IPS-15b (cell line): ENCODE measurements around the gene FBXW5.

ENCODE experiments used
- H3K27me3 ChIP-seq: one replicate; pipeline ENCODE4 v1.6.1; 2013; ENCODE audit warnings: low read length; ENCODE audit not compliant: control insufficient read depth, insufficient read depth
- H3K36me3 ChIP-seq: one replicate; pipeline ENCODE4 v1.6.1; 2013; ENCODE audit warnings: low read length; ENCODE audit not compliant: control insufficient read depth, insufficient read depth
- H3K4me1 ChIP-seq: one replicate; pipeline ENCODE4 v1.6.1; 2013; ENCODE audit warnings: mild to moderate bottlenecking, low read length; ENCODE audit not compliant: control insufficient read depth, insufficient read depth
- H3K4me3 ChIP-seq: one replicate; pipeline ENCODE4 v1.5.1; 2013; ENCODE audit warnings: low read depth, low read length
- H3K9ac ChIP-seq: one replicate; pipeline ENCODE4 v1.6.1; 2013; ENCODE audit warnings: low read depth, mild to moderate bottlenecking, low read length
- H3K9me3 ChIP-seq: one replicate; pipeline ENCODE4 v1.6.1; 2013; ENCODE audit warnings: mild to moderate bottlenecking, low read length; ENCODE audit not compliant: control insufficient read depth, insufficient read depth

The FBXW5 gene

DNA sequence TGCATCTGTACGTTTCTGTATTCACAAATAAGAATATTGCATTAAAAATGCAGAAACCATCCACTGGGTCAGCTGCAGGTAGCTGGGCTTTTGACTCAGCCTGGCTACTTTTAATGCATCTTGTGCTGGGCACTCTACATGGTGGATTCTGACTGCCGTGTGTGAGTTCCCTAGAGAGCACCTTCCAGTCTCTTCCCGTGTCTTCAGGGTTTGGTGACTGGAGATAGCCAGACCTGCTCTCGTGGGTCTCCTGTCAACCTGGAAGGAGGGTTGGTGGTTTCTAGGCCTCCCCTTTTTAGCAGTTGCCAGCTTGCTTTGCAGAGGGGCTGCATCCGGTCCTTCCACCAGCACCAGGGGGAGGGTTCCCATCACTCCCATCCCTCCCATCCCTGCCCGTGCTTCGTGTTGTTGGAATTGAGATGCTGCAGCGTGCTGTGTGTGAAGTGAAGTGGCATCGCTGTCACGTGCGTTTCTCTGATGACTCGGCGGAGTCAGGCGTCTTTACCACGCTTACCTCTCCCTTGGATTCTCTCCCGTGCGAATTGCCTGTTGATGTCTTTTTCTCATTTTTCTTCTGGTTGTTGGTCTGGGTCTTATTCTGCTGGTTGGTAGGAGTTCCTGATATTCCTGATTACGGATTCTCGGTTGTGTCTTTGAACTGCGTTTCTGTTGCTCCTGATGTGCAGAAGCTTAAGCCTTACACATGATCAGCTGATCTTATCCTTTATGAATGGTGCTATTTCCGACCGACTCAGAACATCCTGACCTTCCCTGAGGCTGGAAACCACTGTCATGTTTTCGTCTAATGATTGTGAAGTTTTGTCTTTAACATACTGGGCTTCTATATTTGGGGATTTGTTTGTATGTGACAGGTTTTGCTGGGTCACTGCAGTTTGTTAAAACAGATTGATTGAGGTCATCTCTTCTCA lies 16.9 kb downstream of the FBXW5 start:
- Histone ChIP-seq H3K4me1 (no peaks in the 10 kb centered on the region), H3K9me3 (no peaks in the 10 kb centered on the region), H3K4me3 (no peak overlapping the region), H3K9ac (no peak overlapping the region), H3K36me3 (peaks cover 27% of the 10 kb centered on the region), H3K27me3 (no peaks in the 10 kb centered on the region)

DNA sequence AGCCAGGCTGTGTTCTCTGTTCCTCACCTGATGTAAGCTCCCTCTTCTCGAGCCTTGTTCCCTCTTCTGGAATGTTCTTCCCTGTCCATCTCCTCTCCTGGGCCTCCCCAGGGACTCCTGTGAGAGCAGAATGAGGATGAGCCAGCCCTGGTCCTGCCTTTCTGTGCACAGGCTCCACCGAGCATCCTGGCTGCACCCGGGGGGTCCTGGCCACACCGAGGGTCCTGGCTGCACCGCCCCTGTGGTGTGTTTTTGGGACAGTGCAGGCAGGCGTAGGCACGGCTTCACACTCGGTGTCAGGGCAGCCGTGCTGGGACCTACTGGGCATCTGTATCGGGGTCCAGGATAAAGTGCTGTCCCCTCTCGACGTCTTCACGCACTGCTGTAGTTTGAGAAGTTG lies 17.8 kb downstream of the FBXW5 start:
- peaks cover 34% of the 10 kb centered on the region for H3K36me3 ChIP-seq
- no peak overlapping the region for H3K9ac ChIP-seq
- no peaks in the 10 kb centered on the region for H3K27me3 ChIP-seq
- no peaks in the 10 kb centered on the region for H3K9me3 ChIP-seq
- H3K4me1 ChIP-seq = no peaks in the 10 kb centered on the region
- no peak overlapping the region for H3K4me3 ChIP-seq

DNA sequence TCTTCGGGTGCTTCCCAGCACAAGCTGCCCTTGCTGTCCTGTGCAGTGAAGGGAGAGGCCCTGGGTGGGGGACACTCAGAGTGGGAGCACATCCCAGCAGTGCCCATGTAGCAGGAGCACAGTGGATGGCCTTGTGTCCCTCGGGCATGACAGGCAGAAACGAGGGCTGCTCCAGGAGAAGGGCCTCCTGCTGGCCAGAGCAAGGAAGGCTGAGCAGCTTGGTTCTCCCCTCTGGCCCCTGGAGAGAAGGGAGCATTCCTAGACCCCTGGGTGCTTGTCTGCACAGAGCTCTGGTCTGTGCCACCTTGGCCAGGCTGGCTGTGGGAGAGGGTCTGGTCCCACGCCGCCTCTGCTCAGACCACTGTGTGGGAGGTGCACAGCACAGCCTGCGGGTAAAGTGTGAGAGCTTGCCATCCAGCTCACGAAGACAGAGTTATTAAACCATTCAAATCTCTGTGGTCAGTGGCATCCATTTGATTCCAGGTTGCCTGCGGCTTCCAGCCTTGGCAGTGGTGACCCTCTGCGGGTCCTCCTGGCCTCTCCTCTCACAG lies 18.3 kb downstream of the FBXW5 start:
- Histone ChIP-seq H3K9me3 (no peaks in the 10 kb centered on the region), H3K27me3 (no peaks in the 10 kb centered on the region), H3K4me1 (no peaks in the 10 kb centered on the region), H3K36me3 (peaks cover 34% of the 10 kb centered on the region), H3K9ac (no peak overlapping the region), H3K4me3 (no peak overlapping the region)

DNA sequence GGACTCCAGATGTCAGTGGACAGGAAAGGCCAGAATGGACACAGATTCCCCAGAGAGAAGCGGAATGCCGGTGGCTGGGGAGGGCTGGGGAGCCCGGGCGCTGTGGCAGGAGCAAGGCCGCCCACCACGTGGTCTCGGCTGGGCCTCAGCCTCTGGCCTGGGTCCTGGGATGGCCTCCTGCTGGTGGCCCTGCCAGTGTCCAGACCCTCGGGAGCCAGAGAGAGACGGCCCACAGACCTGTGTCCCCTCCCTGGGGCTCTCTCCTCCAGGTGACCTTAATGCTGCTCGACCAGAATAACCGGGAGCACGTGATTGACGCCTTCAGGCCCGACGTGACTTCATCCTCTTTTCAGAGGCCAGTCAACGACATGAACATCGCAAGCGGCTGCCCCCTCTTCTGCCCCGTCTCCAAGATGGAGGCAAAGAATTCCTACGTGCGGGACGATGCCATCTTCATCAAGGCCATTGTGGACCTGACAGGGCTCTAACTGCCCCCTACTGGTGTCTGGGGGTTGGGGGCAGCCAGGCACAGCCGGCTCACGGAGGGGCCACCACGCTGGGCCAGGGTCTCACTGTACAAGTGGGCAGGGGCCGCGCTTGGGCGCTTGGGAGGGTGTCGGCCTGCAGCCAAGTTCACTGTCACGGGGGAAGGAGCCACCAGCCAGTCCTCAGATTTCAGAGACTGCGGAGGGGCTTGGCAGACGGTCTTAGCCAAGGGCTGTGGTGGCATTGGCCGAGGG lies 19.0 kb downstream of the FBXW5 start:
- H3K9me3 ChIP-seq = no peaks in the 10 kb centered on the region
- no peaks in the 10 kb centered on the region for H3K4me1 ChIP-seq
- no peak overlapping the region for H3K4me3 ChIP-seq
- H3K9ac ChIP-seq = no peak overlapping the region
- peaks cover 40% of the 10 kb centered on the region for H3K36me3 ChIP-seq
- no peaks in the 10 kb centered on the region for H3K27me3 ChIP-seq

DNA sequence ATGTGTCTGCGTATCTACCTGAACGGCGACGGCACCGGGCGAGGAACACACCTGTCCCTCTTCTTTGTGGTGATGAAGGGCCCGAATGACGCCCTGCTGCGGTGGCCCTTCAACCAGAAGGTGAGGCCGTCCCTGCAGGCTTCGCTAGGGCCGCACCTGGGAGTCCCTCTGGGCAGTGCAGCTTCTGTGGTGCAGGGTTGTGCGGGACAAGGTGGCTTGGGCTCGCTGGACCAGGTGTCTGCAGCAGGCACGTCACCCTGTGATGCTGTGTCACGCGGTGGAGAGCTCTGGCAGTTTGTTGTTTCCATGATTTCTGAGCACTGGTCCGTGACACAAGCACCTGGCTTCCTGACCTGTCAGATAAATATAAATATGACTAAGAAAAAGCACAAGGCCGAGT lies 20.7 kb downstream of the FBXW5 start:
- Histone ChIP-seq H3K9me3 (no peaks in the 10 kb centered on the region), H3K9ac (no peak overlapping the region), H3K27me3 (no peaks in the 10 kb centered on the region), H3K36me3 (peaks cover 48% of the 10 kb centered on the region), H3K4me3 (no peak overlapping the region), H3K4me1 (no peaks in the 10 kb centered on the region)

DNA sequence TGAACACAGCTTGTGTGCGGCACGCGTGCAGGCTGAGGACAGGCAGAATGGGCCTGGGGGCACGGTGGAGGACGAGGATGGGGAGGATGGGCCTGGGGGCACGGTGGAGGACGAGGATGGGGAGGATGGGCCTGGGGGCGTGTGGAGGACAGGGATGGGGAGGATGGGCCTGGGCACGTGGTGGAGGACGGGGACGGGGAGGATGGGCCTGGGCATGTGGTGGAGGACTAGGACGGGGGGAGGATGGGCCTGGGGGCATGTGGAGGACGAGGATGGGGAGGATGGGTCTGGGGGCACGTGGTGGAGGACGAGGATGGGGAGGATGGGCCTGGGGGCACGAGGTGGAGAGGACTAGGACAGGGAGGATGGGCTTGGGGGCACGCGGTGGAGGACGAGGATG lies 22.0 kb downstream of the FBXW5 start:
- Histone ChIP-seq H3K36me3 (peaks cover 52% of the 10 kb centered on the region), H3K9me3 (no peaks in the 10 kb centered on the region), H3K4me3 (no peak overlapping the region), H3K27me3 (no peaks in the 10 kb centered on the region), H3K9ac (no peak overlapping the region), H3K4me1 (no peaks in the 10 kb centered on the region)

DNA sequence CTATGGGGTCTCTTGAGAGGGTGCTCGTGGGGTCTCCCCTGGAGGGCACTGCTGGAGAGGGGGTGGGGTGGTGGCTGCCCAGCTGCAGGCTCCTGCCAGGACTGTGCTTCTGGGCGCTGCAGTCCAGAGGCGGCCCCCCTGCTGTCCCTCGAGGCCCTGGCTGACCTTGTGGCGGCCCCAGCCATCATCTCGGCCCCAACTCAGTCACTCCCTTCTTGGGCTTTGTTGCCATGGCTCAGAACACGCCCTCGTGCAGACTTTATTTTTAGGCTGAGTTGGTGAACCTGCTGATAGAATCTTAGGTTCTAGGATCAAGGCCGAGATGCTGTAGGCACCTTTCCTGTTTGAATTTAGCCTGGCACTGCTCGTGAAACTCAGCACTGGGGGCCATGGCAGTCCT lies 22.8 kb downstream of the FBXW5 start:
- Histone ChIP-seq H3K9me3 (no peaks in the 10 kb centered on the region), H3K4me1 (no peaks in the 10 kb centered on the region), H3K36me3 (peaks cover 56% of the 10 kb centered on the region), H3K4me3 (no peak overlapping the region), H3K9ac (no peak overlapping the region), H3K27me3 (no peaks in the 10 kb centered on the region)

DNA sequence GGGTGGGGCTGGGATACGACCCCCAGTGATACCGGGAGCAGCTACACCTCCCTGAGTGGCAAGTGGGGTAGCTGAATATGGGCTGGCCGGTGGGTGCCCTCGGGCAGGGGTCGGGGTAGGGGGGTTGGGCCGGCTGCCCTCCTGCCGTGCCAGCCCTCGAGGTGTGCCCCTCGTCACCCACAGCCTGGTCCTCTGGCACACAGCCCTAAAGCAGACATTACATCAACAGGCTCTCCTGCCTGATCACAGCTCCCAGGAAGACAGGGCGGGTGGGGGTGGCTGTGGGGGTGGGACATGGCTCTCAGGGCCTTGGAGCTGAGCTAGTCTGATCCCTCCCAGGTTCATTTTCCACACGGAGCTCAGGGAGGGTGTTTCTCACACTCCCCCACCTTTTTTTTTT lies 23.2 kb downstream of the FBXW5 start:
- Histone ChIP-seq H3K9me3 (no peaks in the 10 kb centered on the region), H3K4me3 (no peak overlapping the region), H3K36me3 (peaks cover 59% of the 10 kb centered on the region), H3K27me3 (no peaks in the 10 kb centered on the region), H3K4me1 (no peaks in the 10 kb centered on the region), H3K9ac (no peak overlapping the region)

DNA sequence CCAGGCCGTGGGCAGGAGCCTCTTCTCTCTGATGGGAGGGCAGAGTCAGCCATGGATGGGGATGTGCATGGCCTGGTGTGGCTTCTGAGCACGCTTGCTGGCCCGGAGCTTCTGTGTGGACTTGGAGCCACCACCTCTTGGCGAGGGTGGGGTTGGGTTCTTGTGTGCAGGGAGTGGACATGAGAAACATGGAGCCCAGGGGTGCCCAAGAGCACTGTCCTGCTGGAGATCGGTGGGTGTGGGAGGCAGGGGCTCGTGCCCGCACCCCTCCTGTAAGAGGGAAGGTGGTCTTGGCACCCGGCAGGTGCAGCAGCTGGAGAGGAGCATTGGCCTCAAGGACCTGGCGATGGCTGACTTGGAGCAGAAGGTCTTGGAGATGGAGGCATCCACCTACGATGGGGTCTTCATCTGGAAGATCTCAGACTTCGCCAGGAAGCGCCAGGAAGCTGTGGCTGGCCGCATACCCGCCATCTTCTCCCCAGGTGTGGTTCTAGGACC lies 23.8 kb downstream of the FBXW5 start:
- Histone ChIP-seq H3K27me3 (no peaks in the 10 kb centered on the region), H3K36me3 (peaks cover 57% of the 10 kb centered on the region), H3K4me3 (no peak overlapping the region), H3K4me1 (no peaks in the 10 kb centered on the region), H3K9me3 (no peaks in the 10 kb centered on the region), H3K9ac (no peak overlapping the region)

DNA sequence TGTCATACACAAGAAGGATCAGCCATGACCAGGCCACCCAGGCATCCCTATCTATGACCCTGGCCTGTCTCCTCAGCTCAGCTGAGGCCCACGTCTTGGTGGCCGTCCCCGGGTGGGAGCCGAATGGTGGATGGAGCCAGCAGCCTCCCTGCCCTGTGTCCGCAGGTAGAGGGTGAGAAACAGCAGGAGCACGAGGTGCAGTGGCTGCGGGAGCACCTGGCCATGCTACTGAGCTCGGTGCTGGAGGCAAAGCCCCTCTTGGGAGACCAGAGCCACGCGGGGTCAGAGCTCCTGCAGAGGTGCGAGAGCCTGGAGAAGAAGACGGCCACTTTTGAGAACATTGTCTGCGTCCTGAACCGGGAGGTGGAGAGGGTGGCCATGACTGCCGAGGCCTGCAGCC lies 24.5 kb downstream of the FBXW5 start:
- H3K36me3 ChIP-seq = peaks cover 60% of the 10 kb centered on the region
- H3K4me3 ChIP-seq = no peak overlapping the region
- H3K27me3 ChIP-seq = no peaks in the 10 kb centered on the region
- H3K9me3 ChIP-seq = no peaks in the 10 kb centered on the region
- no peak overlapping the region for H3K9ac ChIP-seq
- H3K4me1 ChIP-seq = no peaks in the 10 kb centered on the region

DNA sequence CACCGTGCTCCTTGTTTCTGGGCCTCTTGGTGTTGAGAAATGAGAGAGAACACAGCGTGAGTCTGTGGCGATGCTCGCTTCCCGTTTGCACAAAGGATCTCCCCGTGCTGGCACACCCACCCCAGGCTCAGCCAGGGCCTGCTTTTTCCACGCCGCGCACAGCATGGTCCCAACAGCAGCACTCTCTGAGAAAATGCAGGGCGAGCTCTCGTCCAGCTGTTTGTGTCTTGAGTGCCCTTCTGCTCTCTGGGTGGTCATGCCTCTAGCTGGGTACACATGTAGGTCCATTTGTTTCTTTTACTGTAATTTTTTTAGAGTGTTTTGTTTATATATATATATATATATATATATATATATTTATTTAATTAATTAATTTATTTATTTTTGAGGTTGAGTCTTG lies 26.6 kb downstream of the FBXW5 start:
- peaks cover 56% of the 10 kb centered on the region for H3K36me3 ChIP-seq
- no peak overlapping the region for H3K4me3 ChIP-seq
- no peaks in the 10 kb centered on the region for H3K9me3 ChIP-seq
- H3K9ac ChIP-seq = no peak overlapping the region
- no peaks in the 10 kb centered on the region for H3K27me3 ChIP-seq
- H3K4me1 ChIP-seq = no peaks in the 10 kb centered on the region
